H1 (cell line): ENCODE measurements around the gene MGRN1. TPM values are rescaled to one million over a fixed set of nuclear protein-coding genes. Genes with fewer than 3 reads are reported as not detected.

Experiments
- GABPA ChIP-seq: IDR thresholded peaks from 2 replicates; pipeline ENCODE4 v1.6.1; 2011; ENCODE audit warnings: mild to moderate bottlenecking, low read length, moderate library complexity, borderline replicate concordance; ENCODE audit not compliant: insufficient read depth
- HDAC6 ChIP-seq: IDR thresholded peaks from one replicate; pipeline ENCODE4 v1.7.1; 2012; ENCODE audit warnings: low read depth, mild to moderate bottlenecking, inconsistent platforms, low read length, moderate library complexity
- KDM5A ChIP-seq: fragments of 200-600 bp; IDR thresholded peaks from 2 replicates; pipeline ENCODE4 v1.7.1; 2012; ENCODE audit warnings: mild to moderate bottlenecking, low read length, inconsistent platforms, mixed read lengths
- TCF12 ChIP-seq: IDR thresholded peaks from 2 replicates; pipeline ENCODE4 v1.6.1; 2011; ENCODE audit warnings: low read depth, mild to moderate bottlenecking, low read length
- polyA plus RNA-seq, 7 experiments: library from polyadenylated mRNA; depleted of rRNA in 3 of 7; stranded (reverse) in 5 of 7; unstranded in 2 of 7; fragments of >200 nt in 5 of 7; fragments of 200-250 nt in 2 of 7; gene quantifications; 1 replicate in 5 of 7; 2 replicates in 1 of 7; 4 replicates in 1 of 7; pipeline versions ENCODE4 v1.2.1 to v1.2.3, GENCODE V29; 2011 to 2013; ENCODE audit warnings: missing spikeins in 2 of 7, mixed read lengths in 2 of 7
- total RNA-seq: library from RNA; stranded (reverse); fragmentation: NEBNext Ultra II Directional; extraction: Animal tissue kit (Norgen Biotek cat#: 25700); gene quantifications from 2 replicates; pipeline ENCODE4 v1.2.1, GENCODE V29; 2021

MGRN1 gene
- total and polyA plus RNA-seq, 2 of the 8 experiments (the other 6 are each of a cell fraction or from before 2014, with no cell fraction given): 15.0 to 82.3 TPM

DNA sequence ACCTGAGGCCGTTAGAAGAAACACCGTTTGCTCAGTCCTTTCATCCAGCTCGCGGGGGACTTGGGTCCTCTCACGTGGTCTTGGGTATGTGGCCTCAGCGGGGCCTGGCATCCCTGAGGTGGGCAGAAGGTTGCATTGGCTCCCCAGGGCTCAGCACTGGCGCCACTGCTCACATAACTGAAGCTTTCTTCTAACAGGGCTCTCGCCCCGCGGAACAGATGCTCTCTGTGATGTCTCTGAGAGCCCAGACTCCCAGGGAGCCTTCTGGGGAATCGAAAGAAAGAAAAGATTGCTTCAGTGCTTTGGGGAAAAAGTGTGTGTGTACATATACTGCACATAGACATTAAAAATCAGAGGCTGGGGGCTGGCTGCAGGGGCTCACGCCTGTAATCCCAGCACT is 10.1 kb downstream of the MGRN1 start (continued):
- TF ChIP-seq HDAC6 (no peak), TCF12 (no peak), KDM5A (no peak), GABPA (no peak)
